GM23248 (cell line): ENCODE data around the gene SLC15A1. TPM values are rescaled to one million over a fixed set of nuclear protein-coding genes. Genes with fewer than 3 reads are reported as not detected.

Experiments
- DNase-seq: peaks from one replicate; pipeline ENCODE4 v3.0.0-alpha.2; 2015
- H2AFZ ChIP-seq: fragments of 200-600 bp; sonication (generic); 2 replicates; pipeline ENCODE4 v1.6.1; 2016; ENCODE audit warnings: antibody characterized with exemption
- H3F3A ChIP-seq: fragments of 200-600 bp; sonication (generic); 2 replicates; pipeline ENCODE4 v1.6.1; 2016; ENCODE audit warnings: mild to moderate bottlenecking, antibody characterized with exemption, mixed run types; ENCODE audit not compliant: insufficient read depth
- H3K27ac ChIP-seq: fragments of 200-600 bp; sonication (generic); 2 replicates; pipeline ENCODE4 v1.5.1; 2016; ENCODE audit warnings: mild to moderate bottlenecking
- H3K27me3 ChIP-seq: fragments of 200-600 bp; sonication (generic); replicated peaks from 2 replicates; pipeline ENCODE4 v1.6.1; 2016; ENCODE audit warnings: mild to moderate bottlenecking; ENCODE audit not compliant: insufficient read depth
- H3K36me3 ChIP-seq: fragments of 200-600 bp; sonication (generic); 2 replicates; pipeline ENCODE4 v1.6.1; 2016; ENCODE audit warnings: low read depth, mild to moderate bottlenecking
- H3K4me1 ChIP-seq: fragments of 200-600 bp; sonication (generic); 2 replicates; pipeline ENCODE4 v1.6.1; 2016; ENCODE audit warnings: mild to moderate bottlenecking; ENCODE audit not compliant: insufficient read depth
- H3K4me2 ChIP-seq: fragments of 200-600 bp; sonication (generic); one replicate; pipeline ENCODE4 v1.6.1; 2016; ENCODE audit warnings: mild to moderate bottlenecking; ENCODE audit not compliant: unreplicated experiment
- H3K4me3 ChIP-seq: fragments of 200-600 bp; sonication (generic); 2 replicates; pipeline ENCODE4 v1.5.1; 2016; ENCODE audit warnings: mild to moderate bottlenecking
- H3K79me2 ChIP-seq: fragments of 200-600 bp; sonication (generic); 2 replicates; pipeline ENCODE4 v1.6.1; 2016; ENCODE audit warnings: mild to moderate bottlenecking; ENCODE audit not compliant: insufficient read depth
- H3K9ac ChIP-seq: fragments of 200-600 bp; sonication (generic); 2 replicates; pipeline ENCODE4 v1.6.1; 2016; ENCODE audit warnings: mild to moderate bottlenecking
- H3K9me2 ChIP-seq: fragments of 200-600 bp; sonication (generic); 2 replicates; pipeline ENCODE4 v1.6.1; 2016; ENCODE audit warnings: mixed run types, mild to moderate bottlenecking, moderate library complexity; ENCODE audit not compliant: insufficient read depth
- H3K9me3 ChIP-seq: fragments of 200-600 bp; sonication (generic); one replicate; pipeline ENCODE4 v1.6.1; 2017; ENCODE audit warnings: low read depth
- H4K20me1 ChIP-seq: fragments of 200-600 bp; sonication (generic); 2 replicates; pipeline ENCODE4 v1.6.0; 2016; ENCODE audit not compliant: insufficient read depth
- EZH2 ChIP-seq: fragments of 200-600 bp; sonication (generic); IDR thresholded peaks from 2 replicates; pipeline ENCODE4 v1.6.1; 2018; ENCODE audit warnings: antibody characterized with exemption, mild to moderate bottlenecking; ENCODE audit not compliant: insufficient read depth, poor library complexity, severe bottlenecking
- EZH2phosphoT487 ChIP-seq: fragments of 200-600 bp; sonication (generic); IDR thresholded peaks from 2 replicates; pipeline ENCODE4 v1.6.1; 2018; ENCODE audit warnings: antibody characterized with exemption, moderate library complexity, mild to moderate bottlenecking, low read depth; ENCODE audit not compliant: insufficient read depth
- WGBS, 2 experiments: methylation state at CpG; one replicate each; pipeline ENCODE4 v1.1.6; 2015 to 2017; ENCODE audit warnings: low lambda C conversion rate in 2 of 2, low coverage in 1 of 2; ENCODE audit errors: missing lambda C conversion rate in 2 of 2; 5-methylcytosine and 5-hydroxymethylcytosine counted together
- in situ Hi-C: fragments of 300-500 bp; cut with MboI; formaldehyde crosslinking; loops from 2 replicates; pipeline ENCODE4 v1.15.0; 2020
- polyA plus RNA-seq: library from polyadenylated mRNA; unstranded; fragments of >200 nt; fragmentation: Nextera tagmentation; extraction: Ambion mirVana; gene quantifications from 2 replicates; pipeline ENCODE4 v1.2.1, GENCODE V29; 2016
- total RNA-seq: library from RNA; depleted of rRNA; stranded (reverse); fragments of >200 nt; shearing (Covaris generic); gene quantifications from 2 replicates; pipeline ENCODE4 v1.2.3, GENCODE V29; 2014

The SLC15A1 gene
- total and polyA plus RNA-seq, 2 experiments from 2014 or later, result not detected

DNA sequence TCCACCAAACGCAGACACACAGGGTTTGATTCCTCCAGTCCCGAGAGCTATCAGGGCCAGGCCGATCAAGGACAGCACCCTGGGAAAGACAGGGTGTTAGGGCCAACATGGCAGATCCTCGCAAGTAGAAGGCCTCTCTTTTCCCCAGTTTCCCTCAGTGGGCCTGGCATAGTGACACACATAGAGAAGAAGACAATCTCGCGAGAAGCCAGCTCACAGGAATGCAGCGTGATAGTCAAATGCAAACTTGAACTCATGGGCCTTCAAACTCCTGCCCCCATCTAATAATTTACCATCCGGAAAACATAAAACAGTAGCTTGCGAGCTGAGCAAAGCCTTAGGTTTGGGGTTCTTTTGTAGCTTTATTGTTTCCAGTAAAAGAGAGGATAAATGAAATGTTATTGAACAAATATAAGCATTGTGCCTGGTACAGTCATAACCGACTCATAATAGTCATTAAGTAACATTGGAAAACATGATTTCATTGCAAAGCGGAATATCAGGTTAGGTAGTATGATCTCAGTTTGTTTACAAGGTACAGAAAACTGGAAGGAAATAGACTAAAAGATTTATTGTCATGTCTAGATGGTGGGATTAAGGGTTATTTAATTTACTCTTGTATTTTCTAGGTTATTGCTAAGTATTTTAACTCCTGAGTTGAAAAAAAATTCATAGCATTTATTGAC, 30.5 kb downstream of the SLC15A1 start:
- Histone ChIP-seq H3K27ac (no peak overlapping the region), H3K9me3 (no peaks in the 10 kb centered on the region), H4K20me1 (no peaks in the 10 kb centered on the region), H3K36me3 (no peaks in the 10 kb centered on the region), H3K9me2 (no peaks in the 10 kb centered on the region), H3K9ac (no peak overlapping the region), H3K27me3 (peaks cover 17% of the 10 kb centered on the region; the same call in 1 of the 2 replicates), H3K4me2 (no peak overlapping the region), H3F3A (no peaks in the 10 kb centered on the region), H3K4me1 (no peaks in the 10 kb centered on the region), H2AFZ (no peak overlapping the region), H3K4me3 (no peak overlapping the region), H3K79me2 (no peaks in the 10 kb centered on the region)
- 89 to 93% methylated on average over 11 of the region's 11 CpGs for WGBS, 2 experiments
- in situ Hi-C loops, result no loop called here
- TF ChIP-seq EZH2 (no peak), EZH2phosphoT487 (no peak)
- peak; percentile 7 for DNase-seq

DNA sequence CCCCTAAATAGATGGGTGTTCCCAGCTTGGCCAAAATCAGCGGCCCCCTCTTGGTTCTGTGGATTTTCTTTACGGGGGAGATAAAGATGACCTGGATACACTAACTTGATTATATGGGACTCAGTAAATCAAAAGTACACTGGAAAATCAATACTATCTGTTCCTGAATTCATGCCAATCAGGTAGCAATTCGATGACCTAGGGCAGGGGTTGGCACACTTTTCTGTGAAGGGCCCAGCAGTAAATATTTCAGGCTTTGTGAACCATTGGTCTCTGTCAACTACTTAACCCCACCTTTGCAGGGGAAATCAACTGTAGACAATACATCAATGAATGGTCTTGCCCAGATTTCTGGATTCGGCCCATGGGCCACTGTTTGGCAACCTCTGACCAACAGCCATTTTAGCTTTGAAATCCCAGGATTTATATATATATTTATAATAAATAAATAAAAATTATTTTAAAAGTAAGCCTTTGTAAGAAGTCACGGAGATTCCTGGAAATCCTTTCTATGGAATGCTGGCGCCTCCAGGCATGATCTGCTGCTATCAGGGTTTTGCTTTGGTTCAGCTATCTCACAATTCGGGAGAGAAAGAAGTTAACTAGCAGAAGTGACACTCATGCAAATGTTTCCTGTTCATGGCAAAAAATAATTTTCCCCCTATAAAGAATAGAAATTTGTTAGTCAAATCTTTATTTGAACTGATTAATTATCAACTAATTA, 32.8 kb downstream of the SLC15A1 start:
- no peaks in the 10 kb centered on the region for H3K9me3 ChIP-seq
- no peaks in the 10 kb centered on the region for H3K79me2 ChIP-seq
- H3K9ac ChIP-seq, result no peak overlapping the region
- H3K27ac ChIP-seq, result no peak overlapping the region
- no peaks in the 10 kb centered on the region for H3K36me3 ChIP-seq
- H3K9me2 ChIP-seq, result no peaks in the 10 kb centered on the region
- H3K4me2 ChIP-seq, result no peak overlapping the region
- 57 to 62% methylated on average over 7 of the region's 7 CpGs for WGBS, 2 experiments
- no peak overlapping the region for H2AFZ ChIP-seq
- in situ Hi-C loops, result no loop called here
- no peaks in the 10 kb centered on the region for H3K4me1 ChIP-seq
- no peak for DNase-seq
- H3F3A ChIP-seq, result no peaks in the 10 kb centered on the region
- H3K27me3 ChIP-seq, result peaks cover 18% of the 10 kb centered on the region
- no peak overlapping the region for H3K4me3 ChIP-seq
- TF ChIP-seq EZH2phosphoT487 (no peak), EZH2 (no peak)
- no peaks in the 10 kb centered on the region for H4K20me1 ChIP-seq

DNA sequence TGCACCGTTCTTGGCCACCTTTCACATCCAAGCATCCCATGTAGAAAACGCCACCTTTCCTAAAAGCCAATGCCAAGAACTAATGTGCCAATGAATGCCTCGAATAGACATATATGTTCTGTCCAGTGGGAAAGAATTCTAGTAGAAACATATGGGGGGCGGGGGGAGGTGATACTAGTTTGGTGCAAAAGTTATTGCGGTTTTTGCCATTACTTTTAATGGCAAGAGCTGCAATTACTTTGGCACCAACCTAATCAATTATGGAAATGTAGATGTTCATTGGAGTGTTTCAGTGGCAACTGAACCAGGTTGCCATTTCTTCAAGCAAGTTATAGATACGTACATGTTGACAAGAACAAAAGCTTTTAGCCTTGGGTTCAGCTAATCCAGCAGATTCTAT, 34.6 kb downstream of the SLC15A1 start:
- TF ChIP-seq EZH2, result no peak
- no peak for TF ChIP-seq EZH2phosphoT487

DNA sequence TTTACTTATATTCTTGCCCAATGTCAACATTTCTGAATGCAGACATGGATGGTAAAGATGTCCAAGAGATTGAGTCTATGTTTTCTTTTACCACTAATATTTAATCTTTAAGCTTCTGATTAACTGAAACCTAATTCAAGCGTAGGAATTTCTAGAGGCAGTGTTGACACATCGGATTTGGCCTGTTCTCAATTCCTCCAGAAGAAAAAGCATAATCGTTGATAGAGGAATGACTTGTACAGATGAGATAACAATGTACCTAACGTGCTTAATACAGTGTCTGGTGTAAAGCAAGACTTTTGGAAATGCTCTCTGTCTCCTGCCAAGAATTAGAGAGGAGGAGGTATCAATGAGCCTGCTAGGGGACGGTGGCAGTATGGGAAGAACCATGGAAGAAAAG, 35.2 kb downstream of the SLC15A1 start:
- DNase-seq, result no peak
- in situ Hi-C loops, result no loop called here
- Histone ChIP-seq H3K9ac (no peak overlapping the region), H4K20me1 (no peaks in the 10 kb centered on the region), H3K36me3 (no peaks in the 10 kb centered on the region), H3K9me3 (no peaks in the 10 kb centered on the region), H2AFZ (no peak overlapping the region), H3F3A (no peaks in the 10 kb centered on the region), H3K79me2 (no peaks in the 10 kb centered on the region), H3K4me1 (no peaks in the 10 kb centered on the region), H3K27ac (no peak overlapping the region), H3K27me3 (peaks cover 18% of the 10 kb centered on the region), H3K4me2 (no peak overlapping the region), H3K4me3 (no peak overlapping the region), H3K9me2 (no peaks in the 10 kb centered on the region)
- WGBS, 2 experiments, result 48% methylated on average over 5 of the region's 5 CpGs
- TF ChIP-seq EZH2phosphoT487 (no peak), EZH2 (no peak)

More for the DNA sequence above, 34.6 kb downstream of the SLC15A1 start:
- no peak overlapping the region for H3K4me3 ChIP-seq
- H2AFZ ChIP-seq, result no peak overlapping the region
- no peak overlapping the region for H3K4me2 ChIP-seq
- no peak overlapping the region for H3K27ac ChIP-seq
- no peaks in the 10 kb centered on the region for H3K4me1 ChIP-seq
- H3K79me2 ChIP-seq, result no peaks in the 10 kb centered on the region
- in situ Hi-C loops, result no loop called here
- no peak for DNase-seq
- peaks cover 18% of the 10 kb centered on the region for H3K27me3 ChIP-seq
- H3K36me3 ChIP-seq, result no peaks in the 10 kb centered on the region
- H3F3A ChIP-seq, result no peaks in the 10 kb centered on the region
- no peaks in the 10 kb centered on the region for H3K9me3 ChIP-seq
- H3K9me2 ChIP-seq, result no peaks in the 10 kb centered on the region
- 56 to 58% methylated on average over 6 of the region's 6 CpGs for WGBS, 2 experiments
- no peak overlapping the region for H3K9ac ChIP-seq
- H4K20me1 ChIP-seq, result no peaks in the 10 kb centered on the region
